ENCODE data around the gene MPG. TPM values are rescaled to one million over a fixed set of nuclear protein-coding genes. Genes with fewer than 3 reads are reported as not detected.

Gene MPG
- total RNA-seq, 3 donors from 2014 or later (not counting 1 experiment from before 2014, with no cell fraction given) = 29.9 to 34.3 (median 31.5) TPM

DNA sequence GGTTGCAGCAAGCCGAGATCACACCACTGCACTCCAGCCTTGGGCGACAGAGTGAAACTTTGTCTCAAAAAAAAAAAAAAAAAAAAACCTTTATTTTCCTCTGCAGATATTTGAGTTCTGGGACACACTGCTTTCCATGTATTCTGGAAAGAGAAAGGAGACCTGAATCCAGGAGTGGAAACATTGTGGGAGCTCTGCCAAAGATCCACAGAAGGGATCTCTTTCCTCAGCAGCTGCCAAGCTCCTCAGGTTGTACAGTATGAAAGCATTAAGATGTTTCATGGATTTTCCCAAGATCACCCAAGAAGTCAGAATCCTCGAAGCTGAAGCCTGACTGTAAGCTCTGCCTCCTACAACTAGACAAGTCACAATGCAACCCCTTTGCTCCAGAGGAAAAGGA is 47.0 kb downstream of the MPG start:
- Mint-ChIP-seq H3K9me3 (no peaks in the 10 kb centered on the region), H3K27me3 (ENCODE audit: low read depth in 2 of 2) (no peaks in the 10 kb centered on the region), H3K36me3 (no peaks in the 10 kb centered on the region), H3K4me3 (no peak overlapping the region), H3K4me1 (peaks cover 43 to 47% of the 10 kb centered on the region in 2 donors), H3K27ac (peak overlapping the region; percentile 90 to 91)
- Histone ChIP-seq H3K4me1 (ENCODE audit: control insufficient read depth, insufficient read depth, low read length) (peaks cover 77% of the 10 kb centered on the region), H3K27me3 (ENCODE audit: control insufficient read depth, insufficient read depth, low read length) (no peaks in the 10 kb centered on the region), H3K9me3 (ENCODE audit: control insufficient read depth, insufficient read depth, low read length) (no peaks in the 10 kb centered on the region), H3K36me3 (ENCODE audit: control insufficient read depth, insufficient read depth, low read length) (no peaks in the 10 kb centered on the region), H3K27ac (ENCODE audit: low read length) (peak overlapping the region; percentile 96), H3K4me3 (ENCODE audit: low read length) (no peak overlapping the region)
- WGBS (ENCODE audit: insufficient coverage) = 93% methylated on average over 2 of the region's 3 CpGs
- no peak for TF ChIP-seq CTCF (IDR thresholded peaks at IDR 0.05)
- DNase-seq = no peak
- no peak for ATAC-seq
- intact Hi-C loops (cut with micrococcal nuclease) = no loop called here

DNA sequence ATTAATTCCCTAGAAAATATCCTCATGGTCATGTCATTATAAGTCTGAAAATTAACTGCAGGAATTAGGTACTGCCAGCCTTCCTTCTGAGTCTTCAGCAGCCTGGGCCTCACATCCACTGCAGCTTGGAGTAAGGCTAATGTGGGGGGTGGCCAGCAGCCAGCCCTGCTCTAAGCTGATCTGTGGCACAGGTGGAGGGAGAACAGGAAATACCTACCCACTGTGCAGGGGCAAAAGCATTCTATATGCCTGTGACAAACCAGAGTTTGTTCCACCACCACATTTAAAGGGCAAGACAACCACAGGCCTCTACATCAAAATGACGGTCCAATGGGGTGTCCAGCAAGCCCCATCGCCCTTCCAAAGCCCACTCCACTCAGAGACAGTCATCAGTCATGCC is 51.0 kb downstream of the MPG start:
- DNase-seq = no peak
- H3K4me3 ChIP-seq (ENCODE audit: low read length) = no peak overlapping the region
- peaks cover 58% of the 10 kb centered on the region for H3K4me1 ChIP-seq (ENCODE audit: control insufficient read depth, insufficient read depth, low read length)
- Mint-ChIP-seq H3K4me1 (peaks cover 45 to 52% of the 10 kb centered on the region in 2 donors), H3K4me3 (no peak overlapping the region), H3K9me3 (no peaks in the 10 kb centered on the region), H3K27ac (peak overlapping the region; percentile 76 to 85), H3K27me3 (ENCODE audit: low read depth in 2 of 2) (no peaks in the 10 kb centered on the region), H3K36me3 (no peaks in the 10 kb centered on the region)
- ATAC-seq = peak; percentile 44 to 53 (median 51)
- intact Hi-C loops (cut with micrococcal nuclease) = no loop called here
- TF ChIP-seq CTCF (IDR thresholded peaks at IDR 0.05) = no peak
- H3K27me3 ChIP-seq (ENCODE audit: control insufficient read depth, insufficient read depth, low read length) = no peaks in the 10 kb centered on the region
- no peaks in the 10 kb centered on the region for H3K9me3 ChIP-seq (ENCODE audit: control insufficient read depth, insufficient read depth, low read length)
- no peaks in the 10 kb centered on the region for H3K36me3 ChIP-seq (ENCODE audit: control insufficient read depth, insufficient read depth, low read length)
- peak overlapping the region; percentile 42 for H3K27ac ChIP-seq (ENCODE audit: low read length)
- WGBS (ENCODE audit: insufficient coverage) = 41% methylated on average over 2 of the region's 2 CpGs

- WGBS (ENCODE audit: insufficient coverage) = 98% methylated on average over 13 of the region's 15 CpGs
- peaks cover 37 to 40% of the 10 kb centered on the region in 2 donors for H3K4me1 Mint-ChIP-seq
- Histone ChIP-seq H3K36me3 (ENCODE audit: control insufficient read depth, insufficient read depth, low read length) (no peaks in the 10 kb centered on the region), H3K4me1 (ENCODE audit: control insufficient read depth, insufficient read depth, low read length) (peaks cover 43% of the 10 kb centered on the region), H3K27ac (ENCODE audit: low read length) (no peak overlapping the region), H3K27me3 (ENCODE audit: control insufficient read depth, insufficient read depth, low read length) (no peaks in the 10 kb centered on the region), H3K9me3 (ENCODE audit: control insufficient read depth, insufficient read depth, low read length) (no peaks in the 10 kb centered on the region), H3K4me3 (ENCODE audit: low read length) (no peak overlapping the region)
- H3K27me3 Mint-ChIP-seq (ENCODE audit: low read depth in 2 of 2) = no peaks in the 10 kb centered on the region
- H3K36me3 Mint-ChIP-seq = no peaks in the 10 kb centered on the region
- H3K27ac Mint-ChIP-seq = peak overlapping the region; percentile 76 to 85
- H3K9me3 Mint-ChIP-seq = no peaks in the 10 kb centered on the region
- DNase-seq (no peak), ATAC-seq (peak in 2 of 3 donors; percentile 29 to 43)
- no peak for TF ChIP-seq CTCF (IDR thresholded peaks at IDR 0.05)
- intact Hi-C loops (cut with micrococcal nuclease) = no loop called here
- no peak overlapping the region for H3K4me3 Mint-ChIP-seq
Observed at GRCh38 chr16:130533-131173, 52.6 kb downstream of the MPG start.

DNA sequence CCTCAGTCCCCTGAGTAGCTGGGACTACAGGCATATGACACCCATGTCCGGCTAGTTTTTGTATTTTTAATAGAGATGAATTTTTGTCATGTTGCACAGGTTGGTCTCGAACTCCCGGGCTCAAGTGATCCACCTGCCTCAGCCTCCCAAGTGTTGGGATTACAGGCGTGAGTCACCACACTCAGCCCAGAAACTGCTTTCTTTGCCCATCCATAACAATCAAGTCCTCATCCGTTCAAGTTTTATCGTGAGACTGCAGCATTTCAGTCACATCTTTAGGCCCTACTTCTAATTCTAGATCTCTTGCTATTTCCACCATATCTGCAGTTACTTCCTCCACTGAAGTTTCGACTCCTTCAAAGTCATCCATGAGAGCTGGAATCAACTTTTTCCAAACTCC is 54.1 kb downstream of the MPG start:
- peaks cover 34% of the 10 kb centered on the region for H3K4me1 ChIP-seq (ENCODE audit: control insufficient read depth, insufficient read depth, low read length)

More for the DNA sequence above, 54.1 kb downstream of the MPG start:
- WGBS (ENCODE audit: insufficient coverage) = 97% methylated on average over 6 of the region's 7 CpGs
- Mint-ChIP-seq H3K4me3 (no peak overlapping the region), H3K9me3 (no peaks in the 10 kb centered on the region), H3K4me1 (peaks cover 34 to 37% of the 10 kb centered on the region in 2 donors), H3K36me3 (no peaks in the 10 kb centered on the region), H3K27ac (peak overlapping the region in 1 of 2 donors; percentile 44), H3K27me3 (ENCODE audit: low read depth in 2 of 2) (no peaks in the 10 kb centered on the region)
- TF ChIP-seq CTCF (IDR thresholded peaks at IDR 0.05) = no peak
- no peaks in the 10 kb centered on the region for H3K36me3 ChIP-seq (ENCODE audit: control insufficient read depth, insufficient read depth, low read length)
- H3K4me3 ChIP-seq (ENCODE audit: low read length) = no peak overlapping the region
- no peak overlapping the region for H3K27ac ChIP-seq (ENCODE audit: low read length)
- no peaks in the 10 kb centered on the region for H3K27me3 ChIP-seq (ENCODE audit: control insufficient read depth, insufficient read depth, low read length)
- DNase-seq (no peak), ATAC-seq (no peak)
- H3K9me3 ChIP-seq (ENCODE audit: control insufficient read depth, insufficient read depth, low read length) = no peaks in the 10 kb centered on the region
- intact Hi-C loops (cut with micrococcal nuclease) = no loop called here
